Osteocyte (in vitro differentiated cells): Measurements from ENCODE around the gene NUTM1. TPM values are rescaled to one million over a fixed set of nuclear protein-coding genes. Genes with fewer than 3 reads are reported as not detected.

Experiments used
- DNase-seq: peaks from one replicate; pipeline ENCODE4 v3.0.0; 2021; ENCODE audit warnings: mixed read lengths; ENCODE audit not compliant: unreplicated experiment; ENCODE audit errors: extremely low spot score
- H3K27ac Mint-ChIP-seq: one replicate; pipeline ENCODE4 v1.8.0; 2021; ENCODE audit warnings: mild to moderate bottlenecking, mixed read lengths; ENCODE audit not compliant: unreplicated experiment
- H3K27me3 Mint-ChIP-seq: one replicate; pipeline ENCODE4 v1.8.0; 2021; ENCODE audit warnings: mixed read lengths; ENCODE audit not compliant: unreplicated experiment
- H3K36me3 Mint-ChIP-seq: one replicate; pipeline ENCODE4 v1.8.0; 2021; ENCODE audit warnings: mixed read lengths; ENCODE audit not compliant: unreplicated experiment
- H3K4me1 Mint-ChIP-seq: one replicate; pipeline ENCODE4 v1.8.0; 2021; ENCODE audit warnings: mixed read lengths; ENCODE audit not compliant: unreplicated experiment
- H3K4me3 Mint-ChIP-seq: one replicate; pipeline ENCODE4 v1.8.0; 2021; ENCODE audit warnings: mild to moderate bottlenecking, moderate library complexity, mixed read lengths; ENCODE audit not compliant: unreplicated experiment
- H3K9me3 Mint-ChIP-seq: one replicate; pipeline ENCODE4 v1.8.0; 2021; ENCODE audit warnings: mixed read lengths; ENCODE audit not compliant: unreplicated experiment
- total RNA-seq: library from RNA; stranded (reverse); gene quantifications from 2 replicates; pipeline ENCODE4 v1.2.1, GENCODE V29; 2021
- TF ChIP-seq, protein P1 (sequence below): fragments of 200-600 bp; sonication (generic); IDR thresholded peaks from 2 replicates; pipeline ENCODE4 v1.5.0; 2021; ENCODE audit warnings: antibody characterized with exemption, mild to moderate bottlenecking, moderate library complexity

The NUTM1 gene
- total RNA-seq, 1 donor from 2014 or later: not detected

DNA sequence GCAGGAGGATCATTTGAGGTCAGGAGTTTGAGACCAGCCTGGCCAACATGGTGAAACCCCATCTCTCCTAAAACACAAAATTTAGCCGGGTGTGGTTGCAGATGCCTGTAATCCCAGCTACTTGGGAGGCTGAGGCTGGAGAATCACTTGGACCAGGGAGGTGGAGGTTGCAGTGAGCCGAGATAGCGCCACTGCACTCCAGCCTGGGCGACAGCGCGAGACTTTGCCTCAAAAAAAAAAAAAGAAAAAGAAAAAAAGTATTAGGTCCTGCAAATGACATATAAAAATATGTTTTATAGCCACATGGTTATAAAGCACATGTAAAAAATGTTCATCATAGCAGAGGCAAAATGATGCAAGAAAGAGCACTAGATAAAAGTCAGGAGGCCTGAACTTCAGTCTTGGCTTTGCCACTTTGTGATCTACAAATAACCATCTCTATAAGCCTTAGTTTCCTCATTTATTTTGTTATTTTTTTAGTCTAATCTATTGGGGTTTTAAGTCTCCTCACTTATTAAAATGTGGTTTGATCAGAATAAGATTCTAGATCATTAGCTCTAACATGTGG, 10.5 kb upstream of the NUTM1 start:
- no peak for DNase-seq
- TF ChIP-seq, protein P1, sequence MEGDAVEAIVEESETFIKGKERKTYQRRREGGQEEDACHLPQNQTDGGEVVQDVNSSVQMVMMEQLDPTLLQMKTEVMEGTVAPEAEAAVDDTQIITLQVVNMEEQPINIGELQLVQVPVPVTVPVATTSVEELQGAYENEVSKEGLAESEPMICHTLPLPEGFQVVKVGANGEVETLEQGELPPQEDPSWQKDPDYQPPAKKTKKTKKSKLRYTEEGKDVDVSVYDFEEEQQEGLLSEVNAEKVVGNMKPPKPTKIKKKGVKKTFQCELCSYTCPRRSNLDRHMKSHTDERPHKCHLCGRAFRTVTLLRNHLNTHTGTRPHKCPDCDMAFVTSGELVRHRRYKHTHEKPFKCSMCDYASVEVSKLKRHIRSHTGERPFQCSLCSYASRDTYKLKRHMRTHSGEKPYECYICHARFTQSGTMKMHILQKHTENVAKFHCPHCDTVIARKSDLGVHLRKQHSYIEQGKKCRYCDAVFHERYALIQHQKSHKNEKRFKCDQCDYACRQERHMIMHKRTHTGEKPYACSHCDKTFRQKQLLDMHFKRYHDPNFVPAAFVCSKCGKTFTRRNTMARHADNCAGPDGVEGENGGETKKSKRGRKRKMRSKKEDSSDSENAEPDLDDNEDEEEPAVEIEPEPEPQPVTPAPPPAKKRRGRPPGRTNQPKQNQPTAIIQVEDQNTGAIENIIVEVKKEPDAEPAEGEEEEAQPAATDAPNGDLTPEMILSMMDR: no peak
- Mint-ChIP-seq H3K36me3 (peaks cover 12% of the 10 kb centered on the region), H3K27ac (no peak overlapping the region), H3K9me3 (no peaks in the 10 kb centered on the region), H3K4me1 (peaks cover 54% of the 10 kb centered on the region), H3K4me3 (no peak overlapping the region), H3K27me3 (no peaks in the 10 kb centered on the region)

DNA sequence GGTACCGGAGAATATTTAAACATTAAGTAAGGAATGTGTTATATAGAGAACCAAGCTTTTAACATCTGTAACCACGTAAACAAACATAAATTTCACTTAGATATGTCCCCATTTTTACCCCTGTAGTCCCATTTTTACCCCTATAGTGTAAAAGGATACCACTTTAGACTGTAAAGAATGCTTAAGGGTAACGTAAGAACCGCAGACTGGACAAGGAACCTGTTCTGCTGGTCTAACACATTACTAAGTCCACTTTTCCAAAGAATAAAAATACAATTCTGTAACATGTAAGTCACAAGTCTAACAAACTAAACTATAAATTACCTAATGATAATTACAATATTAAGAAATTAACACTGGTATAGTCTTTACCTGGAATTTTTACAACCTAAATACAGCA, 8.4 kb upstream of the NUTM1 start:
- Mint-ChIP-seq H3K4me3 (peak overlapping the region; percentile 82), H3K27me3 (no peaks in the 10 kb centered on the region), H3K36me3 (peaks cover 7% of the 10 kb centered on the region), H3K4me1 (peaks cover 57% of the 10 kb centered on the region), H3K27ac (peak overlapping the region; percentile 97), H3K9me3 (no peaks in the 10 kb centered on the region)
- no peak for DNase-seq
- TF ChIP-seq, protein P1: no peak

DNA sequence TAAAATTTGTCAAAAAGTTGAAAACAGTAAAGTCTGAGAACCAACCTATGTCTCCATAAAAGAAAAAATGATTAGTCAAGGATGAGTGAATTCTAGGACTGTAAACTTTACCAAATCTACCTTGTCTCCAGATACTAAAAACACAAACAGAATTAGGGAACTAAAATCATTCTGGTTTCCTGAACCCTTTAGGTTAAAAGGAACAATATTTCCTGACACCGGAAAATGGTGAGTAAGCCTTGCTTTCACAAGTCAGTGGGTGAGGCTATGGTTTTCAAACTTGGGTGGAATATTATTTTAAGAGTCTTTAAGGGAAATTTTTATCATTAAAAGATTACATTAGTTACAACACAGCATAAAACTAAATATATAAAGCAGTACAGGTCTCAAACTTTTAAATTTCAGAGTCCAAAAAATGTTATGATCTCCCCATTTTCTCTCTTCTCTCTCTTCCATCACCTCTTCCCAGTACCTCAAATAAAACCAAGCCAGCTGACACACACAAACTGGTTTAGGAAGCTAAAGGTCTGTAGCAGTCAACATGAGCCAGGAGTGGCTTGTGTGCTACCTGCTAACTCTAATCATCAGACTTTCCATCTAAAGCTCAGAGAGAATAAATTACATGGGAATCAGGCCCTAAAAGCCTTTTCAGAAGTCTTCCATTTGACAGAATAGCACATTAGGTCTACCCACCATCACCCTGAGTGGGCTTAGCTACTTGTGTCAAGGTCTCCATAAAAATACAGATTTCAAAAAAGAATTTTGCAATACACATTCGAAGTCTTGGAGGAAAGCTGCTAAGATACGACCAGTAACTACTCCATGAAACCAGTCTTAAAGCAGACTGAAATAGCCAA, 7.7 kb upstream of the NUTM1 start:
- TF ChIP-seq, protein P1: no peak
- Mint-ChIP-seq H3K27me3 (no peaks in the 10 kb centered on the region), H3K4me1 (peaks cover 61% of the 10 kb centered on the region), H3K9me3 (no peaks in the 10 kb centered on the region), H3K27ac (peak overlapping the region; percentile 97), H3K36me3 (peaks cover 11% of the 10 kb centered on the region), H3K4me3 (peak overlapping the region; percentile 82)
- no peak for DNase-seq

- H3K27me3 Mint-ChIP-seq: no peaks in the 10 kb centered on the region
- DNase-seq: no peak
- peaks cover 15% of the 10 kb centered on the region for H3K36me3 Mint-ChIP-seq
- H3K27ac Mint-ChIP-seq: peak overlapping the region; percentile 97
- no peaks in the 10 kb centered on the region for H3K9me3 Mint-ChIP-seq
- H3K4me1 Mint-ChIP-seq: peaks cover 68% of the 10 kb centered on the region
- TF ChIP-seq, protein P1: no peak
- H3K4me3 Mint-ChIP-seq: peak overlapping the region; percentile 82
These were observed 6.7 kb upstream of the NUTM1 start for GRCh38 chr15:34336231-34336990.
